Gastrocnemius medialis (tissue), 4 donors: ENCODE data around the gene CCDC185. TPM values are rescaled to one million over a fixed set of nuclear protein-coding genes. Genes with fewer than 3 reads are reported as not detected.

Experiments used
- ATAC-seq, 2 donors: fragments of 150-250 bp; one replicate each; pipeline ENCODE4 v1.9.1; 2016
- DNase-seq, 2 donors: peaks; one replicate each; pipeline ENCODE4 v3.0.0-alpha.2; 2019
- H3K27ac ChIP-seq, 4 donors: fragments of 200-600 bp; sonication (generic); 1 replicate in 1 of 4; 2 replicates in 3 of 4; pipeline ENCODE4 v1.5.1; 2016 to 2018; ENCODE audit warnings: mild to moderate bottlenecking in 2 of 4, moderate library complexity in 1 of 4
- H3K27me3 ChIP-seq, 3 donors: fragments of 200-600 bp; sonication (generic) in 2 of 3; 1 replicate in 1 of 3; 2 replicates in 2 of 3; pipeline versions ENCODE4 v1.5.1 to v1.6.0; 2016 to 2019; ENCODE audit warnings: mild to moderate bottlenecking in 1 of 3, moderate library complexity in 1 of 3
- H3K36me3 ChIP-seq, 2 donors: fragments of 200-600 bp; sonication (generic) in 1 of 2; one replicate each; pipeline ENCODE4 v1.5.1; 2017 to 2018
- H3K4me1 ChIP-seq, 2 donors: fragments of 200-600 bp; sonication (generic) in 1 of 2; one replicate each; pipeline ENCODE4 v1.5.1; 2016 to 2017; ENCODE audit warnings: mild to moderate bottlenecking in 2 of 2
- H3K4me3 ChIP-seq, 4 donors: fragments of 200-600 bp; sonication (generic) in 3 of 4; 1 replicate in 1 of 4; 2 replicates in 3 of 4; pipeline ENCODE4 v1.5.1; 2016 to 2019; ENCODE audit warnings: mild to moderate bottlenecking in 2 of 4
- H3K9me3 ChIP-seq, 3 donors: fragments of 200-600 bp; sonication (generic) in 2 of 3; 1 replicate in 1 of 3; 2 replicates in 2 of 3; pipeline ENCODE4 v1.5.1; 2016 to 2019
- CTCF ChIP-seq, 5 experiments: fragments of 450-650 bp in 3 of 5; fragments of 200-600 bp in 2 of 5; sonication (generic) in 2 of 5; IDR thresholded peaks in 4 of 5; conservative IDR thresholded peaks in 1 of 5; 1 replicate in 4 of 5; 2 replicates in 1 of 5; pipeline ENCODE4 v1.5.1; 2016 to 2019; ENCODE audit warnings: antibody characterized with exemption in 5 of 5, mild to moderate bottlenecking in 3 of 5, moderate library complexity in 3 of 5
- POLR2A ChIP-seq, 2 donors: fragments of 450-650 bp; IDR thresholded peaks; one replicate each; pipeline ENCODE4 v1.6.1; 2017; ENCODE audit warnings: antibody characterized with exemption in 2 of 2, mild to moderate bottlenecking in 2 of 2, moderate library complexity in 2 of 2
- in situ Hi-C, 4 donors: fragments of 200-750 bp; cut with MboI; loops; one replicate each; pipeline versions ENCODE4 v1.15.0 to v1.8.0; 2017; ENCODE audit warnings: low sequenced_read_pairs in 4 of 4
- intact Hi-C: fragments of 100-400 bp; cut with DNase I; formaldehyde crosslinking; loops from one replicate; pipeline ENCODE4 v1.15.1; 2023; ENCODE audit warnings: low total_unique reads
- total RNA-seq, 4 donors: library from RNA; depleted of rRNA; stranded (reverse); fragments of >200 nt; gene quantifications; one replicate each; pipeline versions ENCODE4 v1.1.0 to v1.2.3, GENCODE V29; 2016

The CCDC185 gene
- total RNA-seq, 4 donors from 2014 or later: not detected

GRCh38 chr1:223352944-223353343 is 40.3 kb upstream of the CCDC185 start:
- Histone ChIP-seq H3K27ac (no peak overlapping the region), H3K4me3 (no peak overlapping the region), H3K4me1 (no peaks in the 10 kb centered on the region), H3K36me3 (no peaks in the 10 kb centered on the region), H3K9me3 (no peaks in the 10 kb centered on the region), H3K27me3 (no peaks in the 10 kb centered on the region)
- TF ChIP-seq CTCF (IDR thresholded peaks at IDR 0.05 in 4 of 5, conservative IDR thresholded peaks at IDR 0.05 in 1 of 5) (no peak), POLR2A (IDR thresholded peaks at IDR 0.05) (no peak)
- in situ Hi-C loops: no loop called here
- ATAC-seq: no peak
- no peak for DNase-seq
- intact Hi-C loops: no loop called here

GRCh38 chr1:223353939-223354338 is 39.3 kb upstream of the CCDC185 start:
- H3K27me3 ChIP-seq: no peaks in the 10 kb centered on the region
- H3K9me3 ChIP-seq: no peaks in the 10 kb centered on the region
- no peak overlapping the region for H3K27ac ChIP-seq
- DNase-seq (no peak), ATAC-seq (no peak)
- no peak for TF ChIP-seq POLR2A (IDR thresholded peaks at IDR 0.05)
- TF ChIP-seq CTCF (IDR thresholded peaks at IDR 0.05 in 4 of 5, conservative IDR thresholded peaks at IDR 0.05 in 1 of 5): no peak
- intact Hi-C loops: no loop called here
- in situ Hi-C loops: no loop called here
- no peaks in the 10 kb centered on the region for H3K36me3 ChIP-seq
- H3K4me3 ChIP-seq: no peak overlapping the region
- no peaks in the 10 kb centered on the region for H3K4me1 ChIP-seq

- no peaks in the 10 kb centered on the region for H3K4me1 ChIP-seq
- H3K9me3 ChIP-seq: no peaks in the 10 kb centered on the region
- DNase-seq (no peak), ATAC-seq (no peak)
- no peaks in the 10 kb centered on the region for H3K36me3 ChIP-seq
- no peak overlapping the region for H3K4me3 ChIP-seq
- no peaks in the 10 kb centered on the region for H3K27me3 ChIP-seq
- no peak overlapping the region for H3K27ac ChIP-seq
- TF ChIP-seq CTCF (IDR thresholded peaks at IDR 0.05 in 4 of 5, conservative IDR thresholded peaks at IDR 0.05 in 1 of 5) (no peak), POLR2A (IDR thresholded peaks at IDR 0.05) (no peak)
- in situ Hi-C loops (no loop called here), intact Hi-C loops (no loop called here)
Measured at GRCh38 chr1:223355699-223356098, 37.5 kb upstream of the CCDC185 start.

- peaks cover 0 to 9% of the 10 kb centered on the region in 2 donors for H3K4me1 ChIP-seq
- intact Hi-C loops: no loop called here
- no peak for DNase-seq
- no peak for ATAC-seq
- in situ Hi-C loops: no loop called here
- no peak overlapping the region for H3K4me3 ChIP-seq
- TF ChIP-seq CTCF (IDR thresholded peaks at IDR 0.05 in 4 of 5, conservative IDR thresholded peaks at IDR 0.05 in 1 of 5) (no peak), POLR2A (IDR thresholded peaks at IDR 0.05) (no peak)
- no peaks in the 10 kb centered on the region for H3K36me3 ChIP-seq
- H3K27ac ChIP-seq: no peak overlapping the region
- H3K9me3 ChIP-seq: no peaks in the 10 kb centered on the region
- no peaks in the 10 kb centered on the region for H3K27me3 ChIP-seq
Measured at GRCh38 chr1:223358826-223359225, 34.4 kb upstream of the CCDC185 start.
